Measurements from ENCODE around the gene ELN.

DNA sequence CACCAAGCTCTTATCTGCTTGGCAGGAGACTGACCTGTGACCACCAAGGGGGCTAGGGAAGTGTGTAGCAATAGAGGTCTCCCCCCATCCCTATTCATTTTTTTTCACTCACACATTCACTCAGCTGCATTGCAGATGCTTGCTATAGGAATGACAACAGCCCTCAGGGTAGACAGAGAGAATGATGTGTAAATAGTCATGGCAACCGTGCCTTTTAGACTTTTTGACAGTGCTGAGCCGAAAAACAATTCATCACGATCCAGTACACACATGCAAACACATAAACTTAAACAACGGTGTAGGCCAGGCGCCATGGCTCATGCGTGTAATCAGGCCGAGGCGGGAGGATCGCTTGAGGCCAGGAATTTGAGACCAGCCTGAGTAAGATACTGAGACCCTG lies 7.6 kb upstream of the ELN start:
- TF ChIP-seq, protein P1, sequence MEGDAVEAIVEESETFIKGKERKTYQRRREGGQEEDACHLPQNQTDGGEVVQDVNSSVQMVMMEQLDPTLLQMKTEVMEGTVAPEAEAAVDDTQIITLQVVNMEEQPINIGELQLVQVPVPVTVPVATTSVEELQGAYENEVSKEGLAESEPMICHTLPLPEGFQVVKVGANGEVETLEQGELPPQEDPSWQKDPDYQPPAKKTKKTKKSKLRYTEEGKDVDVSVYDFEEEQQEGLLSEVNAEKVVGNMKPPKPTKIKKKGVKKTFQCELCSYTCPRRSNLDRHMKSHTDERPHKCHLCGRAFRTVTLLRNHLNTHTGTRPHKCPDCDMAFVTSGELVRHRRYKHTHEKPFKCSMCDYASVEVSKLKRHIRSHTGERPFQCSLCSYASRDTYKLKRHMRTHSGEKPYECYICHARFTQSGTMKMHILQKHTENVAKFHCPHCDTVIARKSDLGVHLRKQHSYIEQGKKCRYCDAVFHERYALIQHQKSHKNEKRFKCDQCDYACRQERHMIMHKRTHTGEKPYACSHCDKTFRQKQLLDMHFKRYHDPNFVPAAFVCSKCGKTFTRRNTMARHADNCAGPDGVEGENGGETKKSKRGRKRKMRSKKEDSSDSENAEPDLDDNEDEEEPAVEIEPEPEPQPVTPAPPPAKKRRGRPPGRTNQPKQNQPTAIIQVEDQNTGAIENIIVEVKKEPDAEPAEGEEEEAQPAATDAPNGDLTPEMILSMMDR (IDR thresholded peaks at IDR 0.05) = no peak
- TF ChIP-seq EZH2 (IDR thresholded peaks at IDR 0.05) (no peak), EZH2phosphoT487 (IDR thresholded peaks at IDR 0.05) (no peak)
